Gastrocnemius medialis (tissue), 4 donors: ENCODE data around the gene SIK2.

ENCODE experiments used
- CTCF ChIP-seq, 5 experiments: fragments of 450-650 bp in 3 of 5; fragments of 200-600 bp in 2 of 5; sonication (generic) in 2 of 5; IDR thresholded peaks in 4 of 5; conservative IDR thresholded peaks in 1 of 5; 1 replicate in 4 of 5; 2 replicates in 1 of 5; pipeline ENCODE4 v1.5.1; 2016 to 2019; ENCODE audit warnings: antibody characterized with exemption in 5 of 5, mild to moderate bottlenecking in 3 of 5, moderate library complexity in 3 of 5
- POLR2A ChIP-seq, 2 donors: fragments of 450-650 bp; IDR thresholded peaks; one replicate each; pipeline ENCODE4 v1.6.1; 2017; ENCODE audit warnings: antibody characterized with exemption in 2 of 2, mild to moderate bottlenecking in 2 of 2, moderate library complexity in 2 of 2

GRCh38 chr11:111665777-111666176 is 63.5 kb downstream of the SIK2 start:
- no peak for TF ChIP-seq CTCF (IDR thresholded peaks at IDR 0.05 in 4 of 5, conservative IDR thresholded peaks at IDR 0.05 in 1 of 5)
- no peak for TF ChIP-seq POLR2A (IDR thresholded peaks at IDR 0.05)
